Activated CD4-positive, alpha-beta T cell treated with anti-CD3 and anti-CD28 coated beads, Interleukin-2, Interleukin-4, amounts not matched to agents 100 ng/mL and 50 ng/mL, durations not matched to agents 16 hours and 8 hours (primary cell): ENCODE results near the gene FAM241B.

ENCODE experiments used
- DNase-seq: peaks from one replicate; pipeline ENCODE4 v3.0.0-alpha.2; 2020; ENCODE audit warnings: low spot score

FAM241B gene

DNA sequence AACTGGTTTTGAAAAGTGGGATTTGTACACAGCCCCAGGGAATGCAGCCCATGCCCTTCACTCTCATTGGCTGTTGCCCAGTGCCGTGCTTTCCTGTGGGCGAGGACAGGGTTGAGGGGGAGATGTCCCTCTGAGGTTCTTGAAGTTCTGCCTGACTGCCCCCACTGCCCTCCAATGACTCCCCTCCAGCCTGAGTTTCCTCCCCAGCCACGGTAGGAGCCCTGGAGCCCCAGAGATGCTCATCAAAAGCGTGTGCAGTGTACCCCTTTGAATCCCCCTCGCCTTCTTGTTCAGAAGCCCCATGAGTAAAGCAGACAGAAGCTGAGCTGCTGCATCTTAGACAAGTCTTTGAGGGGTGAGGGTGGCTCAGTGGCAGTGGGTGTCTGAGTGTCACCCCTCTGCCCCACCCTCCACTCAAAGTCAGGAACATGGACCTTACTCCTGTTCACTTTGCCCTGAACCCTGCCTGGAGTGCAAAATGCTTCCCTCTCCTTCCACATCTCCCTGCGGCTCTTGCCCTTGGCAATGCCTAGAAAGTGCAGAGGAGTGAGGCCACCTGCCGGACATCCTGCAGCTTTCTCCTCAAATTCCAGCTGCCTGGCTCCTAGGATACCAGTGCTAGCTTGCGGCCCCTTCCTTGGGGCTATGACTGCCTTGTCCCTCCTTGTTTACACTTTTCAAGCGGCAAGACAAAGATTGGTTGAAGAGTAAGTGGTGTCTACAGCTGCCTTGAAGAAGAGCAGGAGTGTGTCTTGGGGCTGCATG is 19.9 kb downstream of the FAM241B start:
- no peak for DNase-seq

DNA sequence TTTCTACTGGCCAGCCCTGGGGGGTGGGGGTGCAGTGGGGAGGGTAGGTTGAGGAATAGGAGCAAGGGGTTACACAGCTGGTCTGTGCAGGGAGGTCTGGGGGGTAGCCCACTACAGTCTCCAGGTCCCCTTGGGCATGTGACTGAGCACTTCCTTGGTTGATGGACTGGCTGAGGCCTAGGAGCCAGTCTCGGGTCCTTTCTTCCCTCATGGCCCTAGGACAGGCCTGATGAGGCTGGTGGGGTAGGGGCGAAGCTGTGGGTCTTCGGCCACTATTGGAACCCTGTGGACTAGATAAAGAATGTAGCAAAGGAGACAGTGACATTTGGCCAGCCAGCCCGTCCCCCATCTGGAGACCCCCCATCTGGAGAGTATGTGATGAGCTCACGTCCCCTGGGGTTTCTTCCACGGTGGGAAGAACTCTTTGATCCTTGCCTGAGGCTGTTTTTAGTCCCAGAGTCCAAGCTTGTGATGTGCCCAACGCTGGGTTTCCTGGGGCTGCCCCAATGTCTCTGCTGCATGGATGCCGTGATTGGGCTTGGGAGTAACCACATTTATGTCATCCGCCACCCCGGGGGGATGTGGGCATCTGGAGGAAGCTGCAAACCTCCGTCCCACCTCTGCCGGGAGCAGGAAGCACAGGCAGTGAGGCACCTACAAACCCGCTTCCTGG is 20.7 kb downstream of the FAM241B start:
- no peak for DNase-seq

DNA sequence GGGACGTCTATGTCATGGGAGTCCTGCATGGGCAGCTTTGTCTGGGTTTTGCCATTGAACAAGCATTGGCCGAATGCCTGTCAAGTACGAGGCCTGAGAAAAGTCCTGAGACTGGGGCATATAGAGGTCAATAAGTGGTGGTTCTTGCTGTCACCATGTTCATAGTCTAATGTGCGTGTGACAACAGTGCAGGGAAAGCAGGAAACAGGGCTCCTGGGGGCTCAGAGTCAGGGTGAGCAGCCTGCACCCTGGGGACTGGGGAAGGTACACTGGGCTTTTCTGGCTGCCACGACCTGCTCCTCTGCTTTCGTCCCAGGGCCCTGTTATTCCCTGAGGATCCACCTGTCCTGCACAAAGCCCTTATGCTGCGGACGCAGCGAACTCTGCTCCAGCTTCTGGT is 21.3 kb downstream of the FAM241B start:
- no peak for DNase-seq

GRCh38 chr10:69652111-69652856 is 22.2 kb downstream of the FAM241B start:
- no peak for DNase-seq

DNA sequence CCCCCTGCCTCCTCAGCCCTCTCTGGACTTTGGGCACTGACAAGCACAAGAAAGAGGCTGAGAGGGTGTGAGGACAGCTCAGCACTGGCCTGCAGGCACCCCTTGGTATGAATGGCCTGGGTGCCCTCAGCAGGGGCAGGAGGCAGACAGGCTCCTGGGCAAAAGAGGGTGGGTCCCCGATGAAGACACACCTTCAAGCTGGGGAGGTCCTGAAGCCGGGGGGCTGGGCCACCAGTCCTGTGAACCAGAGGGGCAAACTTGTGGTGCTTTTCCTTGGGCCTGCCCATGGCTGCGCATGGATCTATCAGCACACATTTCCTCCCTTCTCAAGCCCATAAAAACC is 22.8 kb downstream of the FAM241B start:
- no peak for DNase-seq

- DNase-seq: no peak
Measured at GRCh38 chr10:69653561-69653960, 23.5 kb downstream of the FAM241B start.

- DNase-seq: no peak
Measured at GRCh38 chr10:69655124-69655867, 25.2 kb downstream of the FAM241B start.

DNA sequence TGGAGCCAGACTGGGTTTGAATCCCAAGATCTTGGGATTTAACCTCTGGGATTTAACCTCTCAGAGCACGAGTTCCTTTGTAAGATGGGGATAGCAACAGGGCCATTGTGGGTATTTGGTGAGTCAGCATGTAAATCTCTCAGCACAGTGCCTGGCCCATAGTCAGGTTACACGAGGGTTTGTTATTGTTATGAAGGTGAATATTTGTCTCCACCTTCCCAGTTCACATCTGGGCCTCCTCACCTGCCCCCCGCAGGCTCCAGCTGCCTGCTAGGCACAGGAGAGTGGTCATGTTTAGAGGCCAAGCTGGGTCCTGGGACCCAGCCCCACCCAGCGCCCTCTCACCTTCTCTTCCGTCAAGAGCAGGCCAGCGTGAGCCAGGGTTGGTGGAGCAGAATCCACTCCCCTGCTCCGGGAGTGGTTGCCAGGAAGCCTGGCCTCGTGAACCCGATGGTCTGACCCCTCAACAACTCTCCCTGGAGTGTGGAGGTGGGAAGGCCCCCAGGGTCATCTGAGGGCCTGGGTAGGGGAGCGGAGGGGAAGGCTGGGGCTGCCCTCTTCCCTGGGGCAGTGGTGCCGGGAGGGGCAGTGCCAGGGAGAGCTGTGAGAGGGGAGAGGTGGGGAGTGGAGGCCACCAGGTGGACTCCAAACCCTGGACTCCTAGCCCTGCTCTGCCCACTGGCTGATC is 26.0 kb downstream of the FAM241B start:
- DNase-seq: no peak

GRCh38 chr10:69656742-69657269 is 26.8 kb downstream of the FAM241B start:
- no peak for DNase-seq

DNA sequence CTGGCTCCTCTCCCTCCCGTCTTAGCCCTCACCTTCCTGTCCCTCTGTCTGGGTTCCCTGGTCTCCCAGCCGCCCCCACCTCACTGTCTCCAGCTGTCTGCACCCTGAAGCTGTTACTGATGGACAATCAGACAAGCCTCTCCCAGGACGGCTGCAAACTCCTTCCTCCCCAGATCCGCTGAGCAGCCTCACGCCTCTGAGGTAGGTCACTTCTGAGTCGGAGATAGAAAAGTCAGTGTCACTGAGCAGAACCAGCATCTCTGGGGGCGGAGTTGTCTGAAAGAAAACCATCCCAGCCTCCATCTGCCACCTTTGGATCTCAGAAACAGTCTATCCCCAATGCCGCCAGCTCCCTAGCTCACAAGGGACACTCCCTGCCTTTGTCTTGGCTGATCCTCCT is 27.4 kb downstream of the FAM241B start:
- no peak for DNase-seq

DNA sequence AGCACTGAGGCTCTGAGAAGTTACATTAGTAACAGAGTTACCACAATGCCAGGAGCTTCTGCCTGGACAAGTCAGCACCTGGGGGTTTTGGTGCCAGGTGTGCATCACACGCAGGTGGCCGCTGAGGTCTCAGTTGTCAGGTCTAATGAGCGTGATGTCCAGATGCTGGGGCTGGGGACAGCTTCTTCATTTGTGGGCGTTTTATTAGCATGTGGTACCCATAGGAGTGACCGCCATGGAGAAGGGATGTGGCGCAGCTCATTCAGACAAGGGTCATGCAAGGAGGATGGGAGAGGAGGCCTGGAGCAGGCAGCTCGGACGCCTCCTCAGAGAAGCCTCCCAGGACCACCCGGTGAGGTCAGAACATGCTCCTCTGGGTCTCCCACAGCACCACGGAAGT is 27.8 kb downstream of the FAM241B start:
- no peak for DNase-seq

DNA sequence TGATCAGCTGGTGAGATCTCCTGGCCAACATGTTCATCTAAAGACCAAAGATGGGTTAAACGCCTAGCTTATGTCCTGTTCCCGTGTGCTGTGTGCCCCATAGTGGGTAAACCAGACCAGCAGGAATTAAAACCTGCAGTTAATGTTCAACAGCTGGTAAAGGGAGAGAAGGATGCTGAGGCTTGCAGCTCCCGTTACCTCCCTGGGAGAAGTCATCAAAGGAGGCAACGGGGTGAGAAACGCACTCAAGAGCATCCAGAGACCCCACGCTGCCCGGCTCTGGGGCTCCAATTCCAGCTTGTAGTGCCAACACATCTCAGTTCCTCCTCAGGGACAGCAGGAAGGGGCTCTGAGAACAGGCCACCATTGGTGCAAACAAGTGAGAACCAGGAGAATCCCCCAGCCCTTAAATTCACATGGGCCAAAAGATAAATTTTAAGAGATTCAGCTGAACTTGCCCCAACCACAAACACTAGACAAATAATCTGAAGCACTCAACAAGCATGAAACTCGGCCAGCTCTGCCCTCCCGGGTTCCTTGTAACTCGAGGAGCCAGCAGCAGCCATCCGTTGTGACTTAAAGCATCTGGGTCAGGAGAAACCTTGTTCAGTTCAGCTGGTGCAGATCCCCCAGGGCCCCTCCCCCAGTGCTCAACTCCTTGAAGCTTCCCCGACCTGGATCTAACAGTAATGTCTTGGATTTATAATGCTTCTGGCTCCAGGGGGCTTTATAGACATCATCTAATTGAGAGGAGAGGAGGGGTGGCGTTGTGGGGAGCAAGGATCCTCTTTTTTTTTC is 29.4 kb downstream of the FAM241B start:
- DNase-seq: no peak

GRCh38 chr10:69660296-69660695 is 30.2 kb downstream of the FAM241B start:
- DNase-seq: no peak

- no peak for DNase-seq
Measured at GRCh38 chr10:69661414-69662172, 31.5 kb downstream of the FAM241B start.

- no peak for DNase-seq
Measured at GRCh38 chr10:69662173-69662877, 32.3 kb downstream of the FAM241B start.

GRCh38 chr10:69662901-69663300 is 32.9 kb downstream of the FAM241B start:
- no peak for DNase-seq

GRCh38 chr10:69663369-69663947 is 33.4 kb downstream of the FAM241B start:
- no peak for DNase-seq

GRCh38 chr10:69665474-69666320 is 35.6 kb downstream of the FAM241B start:
- DNase-seq: no peak
